ENCODE data around the gene SLC25A10.

The SLC25A10 gene

GRCh38 chr17:81687770-81688541, 24.1 kb upstream of the SLC25A10 start:
- no peak for DNase-seq (ENCODE audit: low spot score)

- no peak for DNase-seq (ENCODE audit: low spot score)
Measured at GRCh38 chr17:81688616-81689015, 23.5 kb upstream of the SLC25A10 start.

- no peak for DNase-seq (ENCODE audit: low spot score)
Measured at GRCh38 chr17:81690066-81690465, 22.0 kb upstream of the SLC25A10 start.

GRCh38 chr17:81690549-81690948, 21.5 kb upstream of the SLC25A10 start:
- DNase-seq (ENCODE audit: low spot score), result no peak

- no peak for DNase-seq (ENCODE audit: low spot score)
Measured at GRCh38 chr17:81691196-81691595, 20.9 kb upstream of the SLC25A10 start.

GRCh38 chr17:81691608-81692007, 20.5 kb upstream of the SLC25A10 start:
- no peak for DNase-seq (ENCODE audit: low spot score)

GRCh38 chr17:81693509-81694210, 18.4 kb upstream of the SLC25A10 start:
- DNase-seq (ENCODE audit: low spot score), result no peak

GRCh38 chr17:81694810-81695209, 17.3 kb upstream of the SLC25A10 start:
- DNase-seq (ENCODE audit: low spot score), result no peak

GRCh38 chr17:81695211-81695610, 16.9 kb upstream of the SLC25A10 start:
- no peak for DNase-seq (ENCODE audit: low spot score)

GRCh38 chr17:81695801-81696200, 16.3 kb upstream of the SLC25A10 start:
- no peak for DNase-seq (ENCODE audit: low spot score)

- no peak for DNase-seq (ENCODE audit: low spot score)
Measured at GRCh38 chr17:81696218-81696941, 15.7 kb upstream of the SLC25A10 start.

- DNase-seq (ENCODE audit: low spot score), result no peak
Measured at GRCh38 chr17:81697261-81698044, 14.6 kb upstream of the SLC25A10 start.

- DNase-seq (ENCODE audit: low spot score), result no peak
Measured at GRCh38 chr17:81700353-81701287, 11.5 kb upstream of the SLC25A10 start.

- DNase-seq (ENCODE audit: low spot score), result no peak
Measured at GRCh38 chr17:81701288-81702071, 10.6 kb upstream of the SLC25A10 start.

- peak; percentile 98 for DNase-seq (ENCODE audit: low spot score)
Measured at GRCh38 chr17:81702934-81703746, 8.9 kb upstream of the SLC25A10 start, which contains the start of gene MRPL12. Gene MRPL12, plus strand, starts transcription at chr17:81703367. Its CDS starts 135 bp downstream, at chr17:81703502.

GRCh38 chr17:81703747-81704654, 8.1 kb upstream of the SLC25A10 start:
- DNase-seq (ENCODE audit: low spot score), result no peak

GRCh38 chr17:81705518-81706231, 6.4 kb upstream of the SLC25A10 start:
- DNase-seq (ENCODE audit: low spot score), result no peak
